HepG2 (cell line): ENCODE data around the gene TPCN2. TPM values are rescaled to one million over a fixed set of nuclear protein-coding genes. Genes with fewer than 3 reads are reported as not detected.

ENCODE experiments used
- ATAC-seq: fragments of 200-7000 bp; cut with Tn5 transposase; 3 replicates; pipeline ENCODE4 v1.9.1; 2020; ENCODE audit warnings: mild to moderate bottlenecking, moderate library complexity
- BruUV-seq: library from RNA; stranded (reverse); fragments of 400-500 nt; replicated peaks from 2 replicates; lab custom pipeline; 2021; lab: Mats Ljungman, UMichigan
- CTCF ChIA-PET: fragments of 300-600 bp; formaldehyde crosslinking; extraction: SDS; loops from one replicate; lab custom pipeline; 2021; ENCODE audit warnings: low total read pairs, inconsistent platforms, low intra/inter-chr PET ratio; lab: Yijun Ruan, JAX
- POLR2A ChIA-PET: fragments of 350-600 bp; sonication (Branson Sonifier 250); formaldehyde crosslinking; loops from one replicate; lab custom pipeline; 2020; ENCODE audit warnings: antibody characterized with exemption, inconsistent platforms; lab: Yijun Ruan, JAX
- DNase-seq: peaks from one replicate; pipeline ENCODE4 v3.0.0-alpha.2; 2015; ENCODE audit warnings: low spot score
- FAIRE-seq: peaks from 3 replicates; lab custom pipeline; 2011; peaks lifted over from hg19 to GRCh38; lab: Jason Lieb, UNC
- H2AFZ ChIP-seq: one replicate; pipeline ENCODE4 v1.6.1; 2011; ENCODE audit warnings: low read length, inconsistent platforms
- H3K27ac ChIP-seq: fragments of 300-600 bp; 3 replicates; pipeline ENCODE4 v1.8.0; 2011; ENCODE audit warnings: mixed run types, mild to moderate bottlenecking, mixed read lengths, low read length, inconsistent platforms; ENCODE audit not compliant: insufficient read depth; ENCODE audit errors: extremely low read length
- H3K27me3 ChIP-seq, 2 experiments: fragments of 200-600 bp in 1 of 2; 2 replicates in 1 of 2; 3 replicates in 1 of 2; pipeline versions ENCODE4 v1.6.0 to v1.8.0; 2011; ENCODE audit warnings: low read length in 2 of 2, mild to moderate bottlenecking in 2 of 2, moderate library complexity in 2 of 2, inconsistent platforms in 1 of 2; ENCODE audit not compliant: insufficient read depth in 2 of 2, control insufficient read depth in 1 of 2
- H3K36me3 ChIP-seq, 2 experiments: fragments of 200-600 bp in 1 of 2; replicated peaks in 1 of 2; 2 replicates in 1 of 2; 3 replicates in 1 of 2; pipeline versions ENCODE4 v1.5.1 to v1.8.0; 2011; ENCODE audit warnings: low read length in 2 of 2, inconsistent platforms in 1 of 2; ENCODE audit not compliant: insufficient read depth in 2 of 2, control insufficient read depth in 1 of 2
- H3K4me1 ChIP-seq: 2 replicates; pipeline ENCODE4 v1.5.1; 2012; ENCODE audit warnings: low read length, inconsistent platforms; ENCODE audit not compliant: insufficient read depth
- H3K4me2 ChIP-seq: 2 replicates; pipeline ENCODE4 v1.6.0; 2011; ENCODE audit warnings: low read depth, low read length, inconsistent platforms
- H3K4me3 ChIP-seq, 3 experiments: fragments of 200-600 bp in 1 of 3; sonication (generic), shearing (Covaris generic) in 1 of 3; replicated peaks in 1 of 3; 2 replicates each; pipeline ENCODE4 v1.5.1; 2011 to 2016; ENCODE audit warnings: low read length in 3 of 3, inconsistent platforms in 2 of 3, low read depth in 2 of 3, mild to moderate bottlenecking in 2 of 3, control low read depth in 1 of 3, mixed read lengths in 1 of 3; ENCODE audit not compliant: insufficient read depth in 1 of 3
- H3K79me2 ChIP-seq: one replicate; pipeline ENCODE4 v1.6.1; 2011; ENCODE audit warnings: low read length, inconsistent platforms; ENCODE audit not compliant: insufficient read depth
- H3K9ac ChIP-seq: 2 replicates; pipeline ENCODE4 v1.6.0; 2011; ENCODE audit warnings: mild to moderate bottlenecking, low read depth, low read length, inconsistent platforms; ENCODE audit not compliant: insufficient read depth
- H3K9me3 ChIP-seq: 2 replicates; pipeline ENCODE4 v1.5.1; 2012; ENCODE audit warnings: mild to moderate bottlenecking, low read length
- H4K20me1 ChIP-seq: 2 replicates; pipeline ENCODE4 v1.6.0; 2011; ENCODE audit warnings: inconsistent platforms, mild to moderate bottlenecking, low read length, moderate library complexity; ENCODE audit not compliant: insufficient read depth
- DMTF1 ChIP-seq: sonication (generic); formaldehyde crosslinking; IDR thresholded peaks from 2 replicates; pipeline ENCODE4 v1.4.0; 2020; ENCODE audit warnings: mild to moderate bottlenecking, missing genetic modification reagents
- FOXC1 ChIP-seq: sonication (generic); formaldehyde crosslinking; IDR thresholded peaks from 2 replicates; pipeline ENCODE4 v1.8.0; 2022; ENCODE audit warnings: mild to moderate bottlenecking, missing genetic modification reagents, borderline replicate concordance
- IRF1 ChIP-seq: sonication (generic); formaldehyde crosslinking; IDR thresholded peaks from 2 replicates; pipeline ENCODE4 v1.4.0; 2020; ENCODE audit warnings: low read depth, mild to moderate bottlenecking, missing genetic modification reagents
- JDP2 ChIP-seq: sonication (generic); formaldehyde crosslinking; IDR thresholded peaks from 2 replicates; pipeline ENCODE4 v1.8.1; 2022; ENCODE audit warnings: missing genetic modification reagents, borderline replicate concordance
- TRAFD1 ChIP-seq: sonication (generic); formaldehyde crosslinking; IDR thresholded peaks from 2 replicates; pipeline ENCODE4 v1.5.1; 2020; ENCODE audit warnings: missing genetic modification reagents, mild to moderate bottlenecking, borderline replicate concordance
- WGBS: methylation state at CpG from one replicate; pipeline ENCODE4 v1.1.6; 2017; ENCODE audit warnings: low lambda C conversion rate; 5-methylcytosine and 5-hydroxymethylcytosine counted together
- in situ Hi-C: cut with HindIII; loops from 2 replicates; pipeline ENCODE4 v1.10.0; 2017; ENCODE audit warnings: low pct_unique_long_range_greater_than_20kb; ENCODE audit not compliant: extremely low pct_ligation_motif_present
- intact Hi-C: fragments of 100-400 bp; cut with micrococcal nuclease; formaldehyde crosslinking; loops from one replicate; pipeline ENCODE4 v1.10.0; 2022; ENCODE audit not compliant: unreplicated experiment
- polyA plus RNA-seq, 8 experiments: library from polyadenylated mRNA; depleted of rRNA in 3 of 8; stranded (reverse) in 7 of 8; unstranded in 1 of 8; fragments of >200 nt; fragmentation: Illumina TruSeq in 4 of 8; extraction: Trizol in 4 of 8; gene quantifications; 2 replicates each; pipeline versions ENCODE4 v1.2.1 to v1.2.3, GENCODE V29; 2011 to 2016; ENCODE audit warnings: low read depth in 4 of 8, missing spikeins in 1 of 8, mixed read lengths in 1 of 8; ENCODE audit not compliant: insufficient read depth in 1 of 8
- total RNA-seq, 5 experiments: library from RNA; depleted of rRNA; stranded (reverse); fragments of >200 nt; fragmentation: Illumina TruSeq; extraction: Trizol; gene quantifications; 2 replicates each; pipeline ENCODE4 v1.2.3, GENCODE V29; 2016; ENCODE audit warnings: low read depth in 1 of 5

The TPCN2 gene
- total and polyA plus RNA-seq, 2 of the 13 experiments (the other 11 are each of a cell fraction or from before 2014, with no cell fraction given), result 5.6 to 5.9 TPM

DNA sequence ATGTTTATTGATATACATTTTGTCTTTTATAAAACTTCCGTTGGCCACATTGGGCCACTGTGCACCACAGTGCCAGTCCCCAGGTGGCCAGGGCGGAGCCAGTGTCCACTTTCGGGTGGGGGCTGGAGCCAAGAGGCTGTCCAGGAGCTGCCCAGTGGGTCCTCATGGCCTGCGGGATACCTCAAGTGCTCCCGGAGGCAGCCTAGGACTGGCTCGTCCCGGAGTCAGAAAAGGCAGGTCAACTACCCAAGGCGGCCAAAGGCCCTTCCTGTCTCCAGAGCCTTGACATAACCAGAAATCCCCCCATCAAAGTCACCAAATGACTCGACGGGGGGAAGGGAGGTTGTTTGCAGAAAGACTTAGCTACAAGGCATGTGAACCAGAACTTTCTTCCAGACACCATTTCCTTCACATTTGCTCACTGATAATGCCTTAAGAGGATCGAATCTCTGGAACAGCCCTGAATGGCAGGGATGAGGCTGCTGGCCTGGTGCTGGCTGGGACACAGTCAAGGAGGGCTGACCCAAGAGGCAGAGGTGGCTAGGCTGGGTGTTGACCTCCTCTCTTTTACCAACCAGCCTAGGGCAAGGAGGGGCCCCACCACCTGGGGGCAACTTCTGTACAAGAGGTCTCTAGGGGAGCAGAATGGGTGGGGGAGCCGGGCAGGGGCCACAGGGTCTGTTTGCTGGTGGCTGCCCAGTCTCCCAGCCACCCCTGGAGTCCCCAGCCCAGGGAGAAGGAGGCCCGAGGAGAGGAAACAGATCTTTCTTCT, 44.1 kb upstream of the TPCN2 start:
- H3K4me3 ChIP-seq, result no peak overlapping the region
- H3K27me3 ChIP-seq, result peaks cover 6 to 49% of the 10 kb centered on the region in 2 experiments
- ATAC-seq (no peak), FAIRE-seq (no peak), DNase-seq (no peak)
- H3K79me2 ChIP-seq, result no peaks in the 10 kb centered on the region
- H3K4me2 ChIP-seq, result no peak overlapping the region
- BruUV-seq, result no TSS peak
- POLR2A ChIA-PET, result no interaction called here
- peaks cover 38% of the 10 kb centered on the region for H3K4me1 ChIP-seq
- no peaks in the 10 kb centered on the region for H4K20me1 ChIP-seq
- no peak overlapping the region for H3K27ac ChIP-seq
- H3K36me3 ChIP-seq, result no peaks in the 10 kb centered on the region
- TF ChIP-seq DMTF1, result no peak
- TF ChIP-seq TRAFD1, result no peak
- TF ChIP-seq FOXC1, result no peak
- no peak for TF ChIP-seq IRF1 (CRISPR knock-in tag)
- no peak for TF ChIP-seq JDP2 (CRISPR knock-in tag)
- WGBS, result 54% methylated on average over 6 of the region's 13 CpGs
- no peak overlapping the region for H2AFZ ChIP-seq
- H3K9me3 ChIP-seq, result no peaks in the 10 kb centered on the region
- H3K9ac ChIP-seq, result no peak overlapping the region
- intact Hi-C loops (no loop called here), in situ Hi-C loops (no loop called here)
- CTCF ChIA-PET, result no interaction called here
